K562 (cell line): ENCODE data around the gene FOXB2. TPM values are rescaled to one million over a fixed set of nuclear protein-coding genes. Genes with fewer than 3 reads are reported as not detected.

Experiments used
- ATAC-seq: fragments of 200-7000 bp; cut with Tn5 transposase; 3 replicates; pipeline ENCODE4 v1.9.1; 2020; ENCODE audit warnings: moderate library complexity
- BruUV-seq: library from RNA; stranded (reverse); fragments of 400-500 nt; replicated peaks from 2 replicates; lab custom pipeline; 2021; lab: Mats Ljungman, UMichigan
- CTCF ChIA-PET: fragments of 300-600 bp; formaldehyde crosslinking; extraction: SDS; loops from one replicate; lab custom pipeline; 2021; ENCODE audit warnings: low intra/inter-chr PET ratio; lab: Yijun Ruan, JAX
- POLR2A ChIA-PET: fragments of 300-600, 350-650 bp; sonication (Branson Sonifier 250); formaldehyde crosslinking; extraction: SDS; loops from one replicate; lab custom pipeline; 2021; ENCODE audit warnings: antibody characterized with exemption, inconsistent platforms; lab: Yijun Ruan, JAX
- DNase-seq, 4 experiments: peaks; one replicate each; pipeline versions ENCODE4 v3.0.0 to v3.0.0-alpha.2; 2011 to 2018; ENCODE audit warnings: low spot score in 3 of 4, mixed read lengths in 3 of 4; ENCODE audit errors: extremely low read depth in 1 of 4
- FAIRE-seq: peaks from 2 replicates; lab custom pipeline; 2011; peaks lifted over from hg19 to GRCh38; lab: Jason Lieb, UNC
- H2AFZ ChIP-seq: 2 replicates; pipeline ENCODE4 v1.6.0; 2011; ENCODE audit warnings: low read depth, low read length, control low read depth, inconsistent platforms
- H3K27ac ChIP-seq: fragments of 200-600 bp; 3 replicates; pipeline ENCODE4 v1.8.0; 2011; ENCODE audit warnings: low read depth, mild to moderate bottlenecking, control low read depth, inconsistent platforms, low read length, moderate library complexity, mixed read lengths; ENCODE audit errors: extremely low read depth
- H3K27me3 ChIP-seq, 2 experiments: fragments of 300-600 bp in 1 of 2; 2 replicates in 1 of 2; 3 replicates in 1 of 2; pipeline versions ENCODE4 v1.6.0 to v1.8.0; 2011; ENCODE audit warnings: inconsistent platforms in 2 of 2, low read length in 2 of 2, mild to moderate bottlenecking in 1 of 2, mixed read lengths in 1 of 2, moderate library complexity in 1 of 2; ENCODE audit not compliant: control insufficient read depth in 2 of 2, insufficient read depth in 2 of 2
- H3K36me3 ChIP-seq: fragments of 300-600 bp; 3 replicates; pipeline ENCODE4 v1.8.0; 2011; ENCODE audit warnings: mild to moderate bottlenecking, low read length, inconsistent platforms; ENCODE audit not compliant: control insufficient read depth, insufficient read depth
- H3K4me1 ChIP-seq, 2 experiments: fragments of 200-600 bp in 1 of 2; replicated peaks in 1 of 2; 2 replicates in 1 of 2; 3 replicates in 1 of 2; pipeline versions ENCODE4 v1.5.1 to v1.8.0; 2011; ENCODE audit warnings: inconsistent platforms in 2 of 2, low read length in 2 of 2, mild to moderate bottlenecking in 1 of 2, mixed read lengths in 1 of 2, moderate library complexity in 1 of 2; ENCODE audit not compliant: control insufficient read depth in 2 of 2, insufficient read depth in 2 of 2
- H3K4me2 ChIP-seq: 2 replicates; pipeline ENCODE4 v1.6.1; 2011; ENCODE audit warnings: low read length, control low read depth, inconsistent platforms, mixed read lengths; ENCODE audit not compliant: insufficient read depth
- H3K4me3 ChIP-seq: fragments of 200-600 bp; sonication (generic), shearing (Covaris generic); 2 replicates; pipeline ENCODE4 v1.5.1; 2016; ENCODE audit warnings: control low read depth, inconsistent platforms
- H3K79me2 ChIP-seq: fragments of 200-600 bp; 3 replicates; pipeline ENCODE4 v1.8.0; 2011; ENCODE audit warnings: low read length, inconsistent platforms; ENCODE audit not compliant: control insufficient read depth, insufficient read depth
- H3K9ac ChIP-seq, 2 experiments: 2 replicates each; pipeline versions ENCODE4 v1.6.0 to v1.6.1; 2011; ENCODE audit warnings: low read depth in 2 of 2, low read length in 2 of 2, control low read depth in 1 of 2, inconsistent platforms in 1 of 2, mild to moderate bottlenecking in 1 of 2, mixed read lengths in 1 of 2; ENCODE audit not compliant: insufficient read depth in 1 of 2
- H3K9me1 ChIP-seq: one replicate; pipeline ENCODE4 v1.6.0; 2011; ENCODE audit warnings: inconsistent platforms, mild to moderate bottlenecking, low read length, moderate library complexity; ENCODE audit not compliant: control insufficient read depth, insufficient read depth
- H3K9me3 ChIP-seq: replicated peaks from 2 replicates; pipeline ENCODE4 v1.5.1; 2011; ENCODE audit warnings: low read depth, low read length, inconsistent platforms; ENCODE audit not compliant: control insufficient read depth, insufficient read depth
- H4K20me1 ChIP-seq: replicated peaks from 2 replicates; pipeline ENCODE4 v1.6.1; 2011; ENCODE audit warnings: low read length, inconsistent platforms, mixed read lengths; ENCODE audit not compliant: control insufficient read depth, insufficient read depth
- FOSL1 ChIP-seq: fragments of 200-800 bp; sonication (Bioruptor generic); conservative IDR thresholded peaks from 2 replicates; pipeline ENCODE4 v1.6.1; 2016; ENCODE audit warnings: missing genetic modification characterization, missing compliant biosample characterization
- WGBS: fragments of 100-300 bp; shearing (Covaris generic); methylation state at CpG from one replicate; pipeline ENCODE4 v1.1.6; 2016; ENCODE audit warnings: low coverage, mixed read lengths; ENCODE audit not compliant: insufficient coverage; ENCODE audit errors: missing lambda C conversion rate; 5-methylcytosine and 5-hydroxymethylcytosine counted together
- in situ Hi-C: fragments of 300-500 bp; cut with MboI; formaldehyde crosslinking; loops from 4 replicates; pipeline ENCODE4 v1.15.0; 2018; ENCODE audit warnings: inconsistent platforms, mixed read lengths
- intact Hi-C: fragments of 100-400 bp; cut with micrococcal nuclease; formaldehyde crosslinking; loops from 2 replicates; pipeline ENCODE4 v1.14.2; 2022
- polyA plus RNA-seq, 8 experiments: library from polyadenylated mRNA; depleted of rRNA in 4 of 8; stranded (reverse) in 5 of 8; unstranded in 3 of 8; fragments of >200 nt; fragmentation: Nextera tagmentation in 2 of 8; fragmentation: Illumina TruSeq in 1 of 8; extraction: Ambion mirVana in 2 of 8; extraction: Trizol in 1 of 8; gene quantifications; 2 replicates each; pipeline versions ENCODE4 v1.2.1 to v1.2.3, GENCODE V29; 2011 to 2014; ENCODE audit warnings: inconsistent platforms in 1 of 8, missing spikeins in 1 of 8
- total RNA-seq, 7 experiments: library from RNA; depleted of rRNA in 6 of 7; stranded (reverse); fragments of >200 nt in 6 of 7; fragmentation: Illumina TruSeq in 2 of 7; extraction: Trizol in 2 of 7; gene quantifications; 2 replicates each; pipeline versions ENCODE4 v1.2.1 to v1.2.3, GENCODE V29; 2011 to 2021; ENCODE audit warnings: low replicate concordance in 1 of 7
- TF ChIP-seq, protein P1 (sequence below): fragments of 250-450 bp; sonication (Bioruptor Pico); IDR thresholded peaks from 2 replicates; pipeline ENCODE4 v1.4.0; 2020; ENCODE audit warnings: mild to moderate bottlenecking, moderate library complexity, borderline replicate concordance
- TF ChIP-seq, protein P2 (sequence below): fragments of 450-650 bp; conservative IDR thresholded peaks from 2 replicates; pipeline ENCODE4 v1.6.1; 2016; ENCODE audit warnings: missing genetic modification characterization, low read depth, mild to moderate bottlenecking, missing compliant biosample characterization, moderate library complexity

FOXB2 gene
- total and polyA plus RNA-seq, 9 of the 15 experiments (the other 6 are each of a cell fraction or from before 2014, with no cell fraction given) = not detected

DNA sequence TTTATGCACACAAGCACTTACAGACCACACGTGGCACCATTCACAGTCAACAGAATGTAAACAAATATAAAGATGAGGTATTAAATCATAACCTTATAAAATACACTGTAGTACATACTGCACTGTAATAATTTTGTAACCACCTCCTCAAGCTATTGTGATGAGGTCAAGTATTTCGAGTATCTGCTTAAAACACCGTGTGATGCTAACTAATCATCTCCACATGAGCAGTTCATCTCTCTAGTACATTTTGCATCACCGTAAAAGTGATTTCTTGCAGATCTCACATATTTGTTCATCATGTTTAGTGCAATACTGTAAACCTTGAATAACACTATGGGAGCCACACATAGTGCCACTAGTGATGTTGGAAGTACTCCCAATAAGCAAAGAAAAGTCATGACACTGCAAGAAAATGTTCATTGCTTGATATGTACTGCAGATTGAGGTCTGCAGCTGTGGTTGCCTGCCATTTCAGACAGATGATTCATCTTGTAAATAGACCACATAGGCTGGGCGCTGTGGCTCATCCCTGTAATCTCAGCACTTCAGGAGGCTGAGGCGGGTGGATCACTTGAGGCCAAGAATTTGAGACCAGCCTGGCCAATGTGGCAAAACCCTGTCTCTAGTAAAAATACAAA lies 44.3 kb downstream of the FOXB2 start:
- H3K9ac ChIP-seq = no peak overlapping the region
- H2AFZ ChIP-seq = no peak overlapping the region
- no peak overlapping the region for H3K4me2 ChIP-seq
- intact Hi-C loops (no loop called here), in situ Hi-C loops (no loop called here)
- FAIRE-seq (no peak), ATAC-seq (no peak), DNase-seq (no peak)
- H3K36me3 ChIP-seq = no peaks in the 10 kb centered on the region
- no peaks in the 10 kb centered on the region for H3K4me1 ChIP-seq
- no peaks in the 10 kb centered on the region for H3K9me1 ChIP-seq
- H3K4me3 ChIP-seq = no peak overlapping the region
- ChIA-PET POLR2A (no interaction called here), CTCF (no interaction called here)
- no TSS peak for BruUV-seq
- 0% methylated on average over 6 of the region's 6 CpGs for WGBS
- H4K20me1 ChIP-seq = no peaks in the 10 kb centered on the region
- H3K9me3 ChIP-seq = no peaks in the 10 kb centered on the region
- no peaks in the 10 kb centered on the region; a peak in 1 of 5 replicates for H3K27me3 ChIP-seq
- no peaks in the 10 kb centered on the region for H3K79me2 ChIP-seq
- TF ChIP-seq FOSL1 (tag) = peak; percentile 38; the same call in 1 of the 2 replicates
- TF ChIP-seq, protein P1, sequence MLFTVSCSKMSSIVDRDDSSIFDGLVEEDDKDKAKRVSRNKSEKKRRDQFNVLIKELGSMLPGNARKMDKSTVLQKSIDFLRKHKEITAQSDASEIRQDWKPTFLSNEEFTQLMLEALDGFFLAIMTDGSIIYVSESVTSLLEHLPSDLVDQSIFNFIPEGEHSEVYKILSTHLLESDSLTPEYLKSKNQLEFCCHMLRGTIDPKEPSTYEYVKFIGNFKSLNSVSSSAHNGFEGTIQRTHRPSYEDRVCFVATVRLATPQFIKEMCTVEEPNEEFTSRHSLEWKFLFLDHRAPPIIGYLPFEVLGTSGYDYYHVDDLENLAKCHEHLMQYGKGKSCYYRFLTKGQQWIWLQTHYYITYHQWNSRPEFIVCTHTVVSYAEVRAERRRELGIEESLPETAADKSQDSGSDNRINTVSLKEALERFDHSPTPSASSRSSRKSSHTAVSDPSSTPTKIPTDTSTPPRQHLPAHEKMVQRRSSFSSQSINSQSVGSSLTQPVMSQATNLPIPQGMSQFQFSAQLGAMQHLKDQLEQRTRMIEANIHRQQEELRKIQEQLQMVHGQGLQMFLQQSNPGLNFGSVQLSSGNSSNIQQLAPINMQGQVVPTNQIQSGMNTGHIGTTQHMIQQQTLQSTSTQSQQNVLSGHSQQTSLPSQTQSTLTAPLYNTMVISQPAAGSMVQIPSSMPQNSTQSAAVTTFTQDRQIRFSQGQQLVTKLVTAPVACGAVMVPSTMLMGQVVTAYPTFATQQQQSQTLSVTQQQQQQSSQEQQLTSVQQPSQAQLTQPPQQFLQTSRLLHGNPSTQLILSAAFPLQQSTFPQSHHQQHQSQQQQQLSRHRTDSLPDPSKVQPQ (CRISPR knock-in tag) = no peak
- TF ChIP-seq, protein P2, sequence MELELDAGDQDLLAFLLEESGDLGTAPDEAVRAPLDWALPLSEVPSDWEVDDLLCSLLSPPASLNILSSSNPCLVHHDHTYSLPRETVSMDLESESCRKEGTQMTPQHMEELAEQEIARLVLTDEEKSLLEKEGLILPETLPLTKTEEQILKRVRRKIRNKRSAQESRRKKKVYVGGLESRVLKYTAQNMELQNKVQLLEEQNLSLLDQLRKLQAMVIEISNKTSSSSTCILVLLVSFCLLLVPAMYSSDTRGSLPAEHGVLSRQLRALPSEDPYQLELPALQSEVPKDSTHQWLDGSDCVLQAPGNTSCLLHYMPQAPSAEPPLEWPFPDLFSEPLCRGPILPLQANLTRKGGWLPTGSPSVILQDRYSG (tag) = no peak
- H3K27ac ChIP-seq = no peak overlapping the region
